GM18526 (cell line): ENCODE measurements around the gene TMEM229A.

Experiments
- POLR2A ChIP-seq: IDR thresholded peaks from 3 replicates; pipeline ENCODE4 v1.6.1; 2011; ENCODE audit not compliant: insufficient read length; ENCODE audit errors: extremely low read depth

The TMEM229A gene

GRCh38 chr7:124035706-124036105 lies 2.8 kb upstream of the TMEM229A start:
- TF ChIP-seq POLR2A: no peak

GRCh38 chr7:124034754-124035100 lies 1.9 kb upstream of the TMEM229A start:
- TF ChIP-seq POLR2A: no peak

GRCh38 chr7:124033807-124034753 lies 1.2 kb upstream of the TMEM229A start:
- no peak for TF ChIP-seq POLR2A

GRCh38 chr7:124033095-124033806 lies 384 bp upstream of the TMEM229A start:
- TF ChIP-seq POLR2A: no peak

GRCh38 chr7:124031919-124032318 lies 948 bp downstream of the TMEM229A start:
- TF ChIP-seq POLR2A: no peak

- TF ChIP-seq POLR2A: no peak
Measured at GRCh38 chr7:124031406-124031805, 1.5 kb downstream of the TMEM229A start.

GRCh38 chr7:124030964-124031363 lies 1.9 kb downstream of the TMEM229A start:
- no peak for TF ChIP-seq POLR2A

- no peak for TF ChIP-seq POLR2A
Measured at GRCh38 chr7:124029396-124030188, 3.3 kb downstream of the TMEM229A start.

- TF ChIP-seq POLR2A: no peak
Measured at GRCh38 chr7:124027236-124027635, 5.6 kb downstream of the TMEM229A start.

GRCh38 chr7:124022551-124022950 lies 10.3 kb downstream of the TMEM229A start:
- no peak for TF ChIP-seq POLR2A

GRCh38 chr7:124020060-124020459 lies 12.8 kb downstream of the TMEM229A start:
- no peak for TF ChIP-seq POLR2A

- TF ChIP-seq POLR2A: no peak
Measured at GRCh38 chr7:124013306-124013705, 19.6 kb downstream of the TMEM229A start.

GRCh38 chr7:124012864-124013263 lies 20.0 kb downstream of the TMEM229A start:
- TF ChIP-seq POLR2A: no peak

GRCh38 chr7:124009321-124009720 lies 23.5 kb downstream of the TMEM229A start:
- no peak for TF ChIP-seq POLR2A

GRCh38 chr7:123999703-124000102 lies 33.2 kb downstream of the TMEM229A start:
- no peak for TF ChIP-seq POLR2A
